Mucosa of stomach (tissue), 1 donor: Measurements from ENCODE around the gene ADPRM.

ENCODE experiments used
- H3K27me3 ChIP-seq: one replicate; pipeline ENCODE4 v1.7.0; 2013; ENCODE audit warnings: mild to moderate bottlenecking, low read length; ENCODE audit not compliant: control insufficient read depth, insufficient read depth
- H3K36me3 ChIP-seq: one replicate; pipeline ENCODE4 v1.7.0; 2013; ENCODE audit warnings: low read length; ENCODE audit not compliant: control insufficient read depth, insufficient read depth
- H3K4me1 ChIP-seq: one replicate; pipeline ENCODE4 v1.7.0; 2013; ENCODE audit warnings: mild to moderate bottlenecking, low read length; ENCODE audit not compliant: control insufficient read depth, insufficient read depth
- H3K4me3 ChIP-seq: one replicate; pipeline ENCODE4 v1.7.0; 2013; ENCODE audit warnings: low read length
- H3K9ac ChIP-seq: one replicate; pipeline ENCODE4 v1.7.0; 2013; ENCODE audit warnings: mild to moderate bottlenecking, low read length, moderate library complexity
- H3K9me3 ChIP-seq: one replicate; pipeline ENCODE4 v1.7.0; 2013; ENCODE audit warnings: mild to moderate bottlenecking, low read length, moderate library complexity; ENCODE audit not compliant: control insufficient read depth
- donor health status: Pancreatic carcinoma.

ADPRM gene, protein sequence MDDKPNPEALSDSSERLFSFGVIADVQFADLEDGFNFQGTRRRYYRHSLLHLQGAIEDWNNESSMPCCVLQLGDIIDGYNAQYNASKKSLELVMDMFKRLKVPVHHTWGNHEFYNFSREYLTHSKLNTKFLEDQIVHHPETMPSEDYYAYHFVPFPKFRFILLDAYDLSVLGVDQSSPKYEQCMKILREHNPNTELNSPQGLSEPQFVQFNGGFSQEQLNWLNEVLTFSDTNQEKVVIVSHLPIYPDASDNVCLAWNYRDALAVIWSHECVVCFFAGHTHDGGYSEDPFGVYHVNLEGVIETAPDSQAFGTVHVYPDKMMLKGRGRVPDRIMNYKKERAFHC

DNA sequence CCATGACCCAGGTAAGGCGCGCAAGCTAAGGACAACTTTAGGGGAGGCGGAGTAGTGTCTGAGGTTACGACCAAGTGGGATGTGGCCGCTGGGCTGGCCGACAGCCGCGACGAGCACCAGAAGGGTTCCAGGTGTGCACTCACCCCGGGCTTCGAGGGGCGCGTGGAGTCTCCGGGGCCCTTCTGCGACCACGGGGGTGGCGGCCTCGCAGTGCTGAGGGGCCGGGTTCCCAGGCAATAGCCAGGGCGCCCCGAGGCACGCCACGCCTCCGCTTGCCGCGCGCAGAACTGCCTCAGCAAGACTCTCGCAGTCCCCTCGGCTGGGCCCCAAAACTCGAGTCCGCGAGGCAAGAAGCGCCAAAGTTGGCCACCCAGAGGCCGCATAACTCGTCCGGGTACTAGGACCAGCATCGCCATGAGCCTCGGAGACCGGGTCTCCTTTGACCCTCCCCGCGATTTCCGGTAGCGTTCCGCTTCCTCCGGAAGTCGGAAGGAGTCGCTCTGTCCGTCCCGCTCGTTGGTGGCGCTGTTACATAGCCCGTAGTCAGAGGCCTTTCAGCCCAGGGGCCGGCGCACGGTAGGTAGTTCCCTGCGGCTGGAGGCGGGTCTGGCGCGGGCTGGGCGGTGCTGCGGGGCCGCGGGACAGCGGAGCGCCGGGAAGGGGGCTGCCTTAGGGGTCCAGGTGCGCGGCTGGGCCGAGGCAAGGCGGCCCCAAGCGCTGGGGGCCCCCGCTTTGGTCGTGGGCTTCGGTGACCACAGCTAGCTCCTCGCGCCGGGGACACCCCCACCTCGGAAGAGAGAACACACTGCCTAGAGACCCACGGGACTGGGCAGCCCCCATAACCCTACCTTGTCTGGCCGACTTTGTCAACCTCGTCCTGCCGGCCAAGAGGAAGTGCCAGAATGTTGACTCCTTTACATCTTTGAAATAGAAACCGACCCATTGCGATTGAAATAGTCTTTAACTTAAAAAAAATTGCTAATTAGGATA is at the start of gene ADPRM, which contains the start of gene SCO1:
Gene ADPRM, plus strand, starts transcription at position 503 of the 990 bp plus-strand sequence. CDS start 7,333 bp downstream, outside the sequence.
Gene SCO1, minus strand, starts transcription at position 442 of the 990 bp plus-strand sequence. Its CDS starts 26 bp downstream, at position 416.
- no peaks in the 10 kb centered on the region for H3K36me3 ChIP-seq
- peak within 1 kb of the TSS; percentile 84 for H3K9ac ChIP-seq
- H3K9me3 ChIP-seq: no peaks in the 10 kb centered on the region
- peaks cover 13% of the 10 kb centered on the region for H3K4me1 ChIP-seq
- H3K27me3 ChIP-seq: no peaks in the 10 kb centered on the region
- peak within 1 kb of the TSS; percentile 72 for H3K4me3 ChIP-seq

DNA sequence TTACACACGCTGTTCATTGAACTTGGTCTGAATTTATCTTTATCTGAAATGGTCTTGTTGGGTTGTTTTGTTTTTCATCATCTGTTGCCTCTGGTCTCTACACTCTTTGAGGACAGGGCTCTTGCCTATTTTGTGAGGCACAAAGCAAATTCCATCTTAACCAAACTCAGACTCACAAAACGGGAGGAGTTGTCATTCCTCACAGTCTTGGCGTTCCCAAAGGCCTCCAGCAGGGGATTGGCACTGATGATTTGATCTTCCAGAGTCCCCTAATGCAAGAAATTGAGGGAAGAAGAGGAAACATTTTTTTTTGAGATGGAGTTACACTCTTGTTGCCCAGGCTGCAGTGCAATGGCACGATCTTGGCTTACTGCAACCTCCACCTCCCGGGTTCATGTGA is 49.0 kb upstream of the ADPRM start:
- H3K9ac ChIP-seq: no peak overlapping the region
- no peaks in the 10 kb centered on the region for H3K27me3 ChIP-seq
- no peaks in the 10 kb centered on the region for H3K36me3 ChIP-seq

DNA sequence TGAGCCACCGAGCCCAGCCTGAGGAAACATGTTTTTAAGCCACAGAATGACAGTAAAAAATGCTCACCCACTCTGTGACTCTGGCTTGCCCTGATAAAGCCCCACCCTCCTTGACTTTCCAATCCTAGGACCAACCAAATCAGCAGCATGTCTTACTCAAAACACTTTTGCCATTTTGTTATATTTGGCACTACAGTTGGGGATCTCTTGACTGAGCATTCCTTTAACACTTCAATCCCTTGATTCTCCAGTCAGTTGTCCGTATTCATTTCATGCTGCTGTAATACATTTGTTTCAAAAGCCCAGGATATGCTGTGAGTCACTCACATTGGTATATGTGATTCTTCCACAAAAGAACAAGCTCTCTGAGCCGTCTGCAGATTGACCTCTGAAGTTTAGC is 48.4 kb upstream of the ADPRM start:
- Histone ChIP-seq H3K4me1 (no peaks in the 10 kb centered on the region), H3K4me3 (no peak overlapping the region), H3K36me3 (no peaks in the 10 kb centered on the region), H3K27me3 (no peaks in the 10 kb centered on the region), H3K9ac (no peak overlapping the region), H3K9me3 (no peaks in the 10 kb centered on the region)

More for the DNA sequence above, 49.0 kb upstream of the ADPRM start:
- Histone ChIP-seq H3K4me3 (no peak overlapping the region), H3K4me1 (no peaks in the 10 kb centered on the region), H3K9me3 (no peaks in the 10 kb centered on the region)

DNA sequence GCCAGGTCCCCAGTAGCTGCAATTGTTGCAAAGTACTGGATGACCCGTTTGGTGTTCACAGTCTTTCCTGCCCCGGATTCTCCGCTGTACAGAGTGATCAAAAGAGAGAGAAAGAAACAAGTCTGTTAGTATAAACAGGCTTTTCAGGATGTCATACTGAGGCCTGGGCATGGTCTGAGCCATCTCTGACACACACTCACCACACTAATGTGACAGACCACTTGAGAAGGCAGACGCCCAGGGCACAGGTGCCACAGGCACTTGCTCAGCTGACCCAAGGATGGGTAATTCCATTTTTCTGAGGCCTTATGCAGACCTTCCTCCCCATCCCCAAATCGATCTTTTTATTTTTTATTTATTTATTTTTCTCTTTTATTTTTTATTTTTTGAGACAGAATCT is 47.8 kb upstream of the ADPRM start:
- Histone ChIP-seq H3K4me3 (no peak overlapping the region), H3K4me1 (no peaks in the 10 kb centered on the region), H3K9me3 (no peaks in the 10 kb centered on the region), H3K27me3 (no peaks in the 10 kb centered on the region), H3K36me3 (no peaks in the 10 kb centered on the region), H3K9ac (no peak overlapping the region)

DNA sequence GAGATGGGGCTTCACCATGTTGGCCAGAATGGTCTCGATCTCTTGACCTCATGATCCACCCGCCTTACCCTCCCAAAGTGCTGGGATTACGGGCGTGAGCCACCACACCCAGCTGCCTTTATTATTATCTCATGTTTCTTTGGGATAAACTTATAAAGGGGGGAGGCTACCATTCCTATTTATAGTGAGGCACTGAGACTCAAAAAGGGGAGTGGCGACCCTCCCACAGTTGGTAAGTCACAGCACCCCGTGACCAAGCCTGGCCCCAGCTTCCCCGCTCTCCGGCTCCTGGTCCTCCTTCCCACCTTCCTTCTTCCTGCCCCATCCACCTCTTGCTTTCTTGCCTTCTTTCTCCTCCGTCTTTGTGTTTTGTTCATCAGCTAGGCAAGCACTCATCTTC is 45.5 kb upstream of the ADPRM start:
- no peaks in the 10 kb centered on the region for H3K4me1 ChIP-seq
- H3K27me3 ChIP-seq: no peaks in the 10 kb centered on the region
- no peaks in the 10 kb centered on the region for H3K9me3 ChIP-seq
- no peak overlapping the region for H3K9ac ChIP-seq
- H3K4me3 ChIP-seq: no peak overlapping the region
- H3K36me3 ChIP-seq: no peaks in the 10 kb centered on the region

DNA sequence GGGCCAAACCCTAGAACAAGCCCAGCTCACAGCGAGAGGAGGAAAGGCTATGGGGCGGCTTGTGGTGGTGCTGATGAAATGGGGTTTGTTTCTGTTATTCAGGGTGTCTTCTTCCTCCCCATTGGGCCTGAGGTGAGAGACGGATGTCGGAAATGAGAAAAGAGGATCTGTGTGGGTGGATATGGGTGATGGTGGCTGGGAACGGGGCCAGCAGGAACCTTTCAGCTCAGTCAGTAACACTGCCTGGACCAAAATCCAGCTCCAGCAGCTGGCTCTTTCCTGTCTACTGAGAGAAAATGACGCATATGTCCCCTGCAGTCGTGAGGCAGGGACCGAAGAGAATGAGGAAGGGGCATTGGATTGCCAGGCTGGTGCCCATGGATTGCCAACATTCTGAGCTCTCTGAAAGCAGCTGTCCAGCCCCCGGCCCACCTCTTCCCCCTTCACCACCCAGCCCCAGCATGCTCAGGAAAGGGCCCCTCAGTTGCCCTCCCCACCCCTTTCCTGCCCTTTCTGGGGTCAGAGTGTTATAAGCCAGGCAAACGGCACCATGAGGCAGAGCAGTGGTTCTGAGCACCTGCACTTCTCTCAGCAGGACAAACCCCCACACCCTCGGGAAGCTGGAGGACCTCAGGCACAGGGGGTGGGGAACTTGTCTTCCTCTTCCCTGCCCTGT is 44.3 kb upstream of the ADPRM start:
- Histone ChIP-seq H3K27me3 (no peaks in the 10 kb centered on the region), H3K36me3 (no peaks in the 10 kb centered on the region), H3K9me3 (no peaks in the 10 kb centered on the region), H3K9ac (no peak overlapping the region), H3K4me3 (no peak overlapping the region), H3K4me1 (no peaks in the 10 kb centered on the region)

DNA sequence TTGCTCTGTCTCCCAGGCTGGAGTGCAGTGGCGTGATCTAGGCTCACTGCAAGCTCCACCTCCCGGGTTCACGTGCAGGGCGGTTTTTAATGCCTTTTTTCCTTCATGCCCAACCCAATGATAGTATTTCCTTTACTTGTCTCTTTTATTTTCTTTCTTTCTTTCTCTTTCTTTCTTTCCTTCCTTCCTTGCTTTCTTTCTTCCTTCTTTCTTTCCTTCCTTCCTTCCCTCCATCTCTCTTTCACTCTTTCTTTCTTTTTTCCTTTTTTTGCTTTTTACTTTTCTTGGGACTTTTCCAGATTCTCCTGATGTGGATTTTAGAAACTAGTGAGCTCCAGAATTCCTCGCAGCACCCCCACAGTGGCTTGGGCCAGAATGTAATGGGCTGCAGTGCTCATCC is 43.4 kb upstream of the ADPRM start:
- no peaks in the 10 kb centered on the region for H3K4me1 ChIP-seq
- no peaks in the 10 kb centered on the region for H3K36me3 ChIP-seq
- no peak overlapping the region for H3K9ac ChIP-seq
- no peaks in the 10 kb centered on the region for H3K27me3 ChIP-seq
- no peaks in the 10 kb centered on the region for H3K9me3 ChIP-seq
- H3K4me3 ChIP-seq: no peak overlapping the region

DNA sequence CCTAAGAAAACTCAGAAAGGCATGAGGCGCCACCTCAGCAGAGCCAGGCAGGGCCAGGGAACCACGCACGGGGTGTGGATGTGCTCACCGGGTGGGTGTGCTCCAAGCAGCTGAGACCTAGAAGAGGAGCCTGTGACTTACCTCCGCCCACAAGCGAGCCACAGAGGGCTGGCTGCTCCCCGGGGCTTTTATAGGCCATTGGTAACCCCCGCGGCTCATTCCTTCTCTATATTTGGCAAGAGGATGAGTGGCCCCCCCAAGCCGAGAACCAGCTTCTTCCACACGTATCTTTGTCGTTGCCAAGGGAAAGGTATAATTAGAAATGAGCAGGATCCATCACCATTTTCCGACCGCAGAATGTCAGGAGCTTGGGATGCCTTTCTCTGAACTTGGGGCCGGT is 40.2 kb upstream of the ADPRM start, which contains the start of gene MYH3:
Gene MYH3, minus strand, starts transcription at position 162 of the 400 bp plus-strand sequence. CDS start 2,245 bp downstream, outside the sequence.
- Histone ChIP-seq H3K27me3 (no peaks in the 10 kb centered on the region), H3K36me3 (no peaks in the 10 kb centered on the region), H3K9me3 (no peaks in the 10 kb centered on the region), H3K4me3 (no peak within 1 kb of the TSS), H3K9ac (no peak within 1 kb of the TSS), H3K4me1 (no peaks in the 10 kb centered on the region)

DNA sequence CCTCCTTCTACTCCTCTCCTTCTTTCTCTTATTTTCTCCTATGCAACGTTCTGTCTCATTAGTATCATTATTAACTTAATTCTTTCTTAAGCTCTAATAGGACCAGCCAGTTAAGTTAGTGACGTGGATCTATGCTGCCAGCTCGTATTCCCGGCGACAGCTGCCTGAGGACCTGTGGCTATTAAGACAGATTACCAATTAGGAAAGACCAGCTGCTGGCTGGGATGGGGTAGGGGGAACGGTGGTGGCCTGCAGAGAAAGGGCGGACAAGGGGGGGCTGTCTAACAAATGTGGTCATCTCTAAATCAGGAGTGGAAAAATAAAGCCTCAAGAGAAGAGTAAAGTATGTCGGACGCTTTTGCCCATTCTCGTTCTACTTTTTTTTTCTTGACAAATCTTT is 39.5 kb upstream of the ADPRM start:
- Histone ChIP-seq H3K27me3 (no peaks in the 10 kb centered on the region), H3K4me3 (no peak overlapping the region), H3K9ac (no peak overlapping the region), H3K4me1 (no peaks in the 10 kb centered on the region), H3K36me3 (no peaks in the 10 kb centered on the region), H3K9me3 (no peaks in the 10 kb centered on the region)

DNA sequence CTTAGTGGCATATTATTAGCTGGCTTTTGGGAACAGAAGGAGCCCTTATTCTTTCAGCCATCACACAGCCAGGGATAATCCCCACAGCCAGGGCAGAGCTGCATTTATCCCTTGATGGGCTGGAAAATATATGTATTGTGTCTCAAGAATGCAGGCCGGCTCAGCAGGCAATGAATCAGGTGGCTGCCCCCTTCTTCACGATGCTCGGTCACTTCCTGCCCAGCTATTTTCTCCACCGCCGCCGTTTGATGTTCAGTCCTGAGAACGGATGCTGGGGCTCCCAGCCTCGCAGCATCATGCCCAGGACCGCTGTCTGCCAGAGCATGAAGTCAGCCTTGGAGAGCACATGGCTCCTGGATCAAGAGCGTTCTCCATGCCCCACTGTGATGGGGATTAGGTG is 36.0 kb upstream of the ADPRM start:
- Histone ChIP-seq H3K4me1 (no peaks in the 10 kb centered on the region), H3K9me3 (no peaks in the 10 kb centered on the region), H3K27me3 (no peaks in the 10 kb centered on the region), H3K9ac (no peak overlapping the region), H3K36me3 (no peaks in the 10 kb centered on the region), H3K4me3 (no peak overlapping the region)

DNA sequence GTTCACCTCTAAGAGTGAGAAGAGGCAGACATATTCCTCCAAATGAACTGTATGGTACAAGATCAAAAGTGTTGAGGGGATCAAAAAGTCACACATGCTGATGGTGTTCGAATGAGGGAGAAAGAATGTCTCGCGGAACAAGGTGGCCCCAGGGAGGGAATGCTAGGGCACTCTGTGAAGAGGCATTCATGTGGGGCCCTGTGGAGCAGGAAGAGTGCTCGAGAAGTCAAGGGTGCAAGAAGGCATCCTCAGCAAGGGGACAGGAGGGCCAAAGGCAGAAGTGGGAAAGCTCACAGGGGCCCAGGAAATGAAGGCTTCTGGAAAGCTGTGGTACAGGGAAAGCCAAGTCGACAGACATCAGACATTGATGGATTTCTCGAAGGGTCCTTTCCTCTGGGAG is 34.2 kb upstream of the ADPRM start:
- Histone ChIP-seq H3K4me1 (no peaks in the 10 kb centered on the region), H3K4me3 (no peak overlapping the region), H3K36me3 (no peaks in the 10 kb centered on the region), H3K9ac (no peak overlapping the region), H3K27me3 (no peaks in the 10 kb centered on the region), H3K9me3 (no peaks in the 10 kb centered on the region)
